Thyroid gland (tissue), 4 donors: Measurements from ENCODE around the gene NUBP2. TPM values are rescaled to one million over a fixed set of nuclear protein-coding genes. Genes with fewer than 3 reads are reported as not detected.

Experiments
- DNase-seq, 2 donors: peaks; one replicate each; pipeline ENCODE4 v3.0.0-alpha.2; 2019
- H3K27ac ChIP-seq, 3 donors: fragments of 200-600 bp; sonication (generic); 1 replicate in 2 of 3; 2 replicates in 1 of 3; pipeline ENCODE4 v1.5.1; 2016 to 2019; ENCODE audit warnings: mild to moderate bottlenecking in 1 of 3, moderate library complexity in 1 of 3
- H3K27me3 ChIP-seq: fragments of 200-600 bp; sonication (generic); one replicate; pipeline ENCODE4 v1.5.1; 2019
- H3K36me3 ChIP-seq, 2 donors: fragments of 200-600 bp; sonication (generic); one replicate each; pipeline ENCODE4 v1.5.1; 2016 to 2019
- H3K4me1 ChIP-seq, 2 donors: fragments of 200-600 bp; sonication (generic); one replicate each; pipeline ENCODE4 v1.5.1; 2017 to 2019
- H3K4me3 ChIP-seq, 3 donors: fragments of 200-600 bp; sonication (generic); replicated peaks in 1 of 3; 1 replicate in 2 of 3; 2 replicates in 1 of 3; pipeline ENCODE4 v1.5.1; 2016; ENCODE audit warnings: mild to moderate bottlenecking in 1 of 3
- H3K9me3 ChIP-seq: fragments of 200-600 bp; sonication (generic); one replicate; pipeline ENCODE4 v1.5.1; 2017
- CTCF ChIP-seq, 6 experiments: fragments of 200-600 bp in 3 of 6; fragments of 450-650 bp in 3 of 6; sonication (generic) in 3 of 6; IDR thresholded peaks; one replicate each; pipeline ENCODE4 v1.5.1; 2016 to 2019; ENCODE audit warnings: antibody characterized with exemption in 6 of 6, mild to moderate bottlenecking in 2 of 6, inconsistent platforms in 1 of 6, moderate library complexity in 1 of 6
- POLR2A ChIP-seq, 2 donors: fragments of 450-650 bp; IDR thresholded peaks; one replicate each; pipeline ENCODE4 v1.6.1; 2017; ENCODE audit warnings: antibody characterized with exemption in 2 of 2, mild to moderate bottlenecking in 2 of 2, moderate library complexity in 1 of 2
- WGBS, 2 donors: methylation state at CpG; one replicate each; pipeline ENCODE4 v1.1.5; 2017; 5-methylcytosine and 5-hydroxymethylcytosine counted together
- intact Hi-C: fragments of 100-400 bp; cut with DNase I; formaldehyde crosslinking; loops from one replicate; pipeline ENCODE4 v1.15.1; 2023
- total RNA-seq, 4 donors: library from RNA; depleted of rRNA; stranded (reverse); fragments of >200 nt; gene quantifications; one replicate each; pipeline ENCODE4 v1.2.3, GENCODE V29; 2016

NUBP2 gene, protein sequence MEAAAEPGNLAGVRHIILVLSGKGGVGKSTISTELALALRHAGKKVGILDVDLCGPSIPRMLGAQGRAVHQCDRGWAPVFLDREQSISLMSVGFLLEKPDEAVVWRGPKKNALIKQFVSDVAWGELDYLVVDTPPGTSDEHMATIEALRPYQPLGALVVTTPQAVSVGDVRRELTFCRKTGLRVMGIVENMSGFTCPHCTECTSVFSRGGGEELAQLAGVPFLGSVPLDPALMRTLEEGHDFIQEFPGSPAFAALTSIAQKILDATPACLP
- total RNA-seq = 100 to 1,000 TPM in 3 of 4 donors, 10 to 100 TPM in 1; 47.3 to 122 (median 106) TPM

- Histone ChIP-seq H3K36me3 (peaks cover 13 to 15% of the 10 kb centered on the region in 2 donors), H3K4me1 (peaks cover 14 to 28% of the 10 kb centered on the region in 2 donors), H3K27me3 (no peaks in the 10 kb centered on the region), H3K27ac (peak within 1 kb of the TSS in 1 of 3 donors; percentile 60), H3K9me3 (no peaks in the 10 kb centered on the region), H3K4me3 (peak within 1 kb of the TSS; percentile 61 to 92 (median 75))
- TF ChIP-seq POLR2A (IDR thresholded peaks at IDR 0.05) = peak in 1 of 2 donors; percentile 66
- no peak for TF ChIP-seq CTCF (IDR thresholded peaks at IDR 0.05)
- DNase-seq = peak; percentile 100
- 0% methylated on average over 1 to 7 of the region's 102 CpGs for WGBS, 2 donors
- intact Hi-C loops = no loop called here
Observed at GRCh38 chr16:1782408-1783264, at the start of gene NUBP2, which contains the start of gene SPSB3. NUBP2 (plus strand) TSS chr16:1782960; CDS start chr16:1783021, 61 bp downstream. SPSB3 (minus strand) TSS chr16:1782571; CDS start chr16:1781483, 1,088 bp downstream.

GRCh38 chr16:1734123-1734522 is 48.6 kb upstream of the NUBP2 start:
- Histone ChIP-seq H3K4me1 (no peaks in the 10 kb centered on the region), H3K9me3 (no peaks in the 10 kb centered on the region), H3K4me3 (no peak overlapping the region), H3K27ac (no peak overlapping the region), H3K36me3 (peaks cover 20 to 30% of the 10 kb centered on the region in 2 donors), H3K27me3 (no peaks in the 10 kb centered on the region)
- intact Hi-C loops = no loop called here
- 97 to 100% methylated on average over 5 to 10 of the region's 22 CpGs for WGBS, 2 donors
- TF ChIP-seq POLR2A (IDR thresholded peaks at IDR 0.05) (no peak), CTCF (IDR thresholded peaks at IDR 0.05) (no peak)
- DNase-seq = no peak

- TF ChIP-seq POLR2A (IDR thresholded peaks at IDR 0.05) (no peak), CTCF (IDR thresholded peaks at IDR 0.05) (no peak)
- WGBS, 2 donors = 97 to 100% methylated on average over 20 to 21 of the region's 22 CpGs
- Histone ChIP-seq H3K4me1 (no peaks in the 10 kb centered on the region), H3K9me3 (no peaks in the 10 kb centered on the region), H3K27ac (no peak overlapping the region), H3K27me3 (no peaks in the 10 kb centered on the region), H3K4me3 (no peak overlapping the region), H3K36me3 (peaks cover 14 to 25% of the 10 kb centered on the region in 2 donors)
- DNase-seq = no peak
- intact Hi-C loops = no loop called here
Observed at GRCh38 chr16:1734816-1735215, 47.9 kb upstream of the NUBP2 start.

DNA sequence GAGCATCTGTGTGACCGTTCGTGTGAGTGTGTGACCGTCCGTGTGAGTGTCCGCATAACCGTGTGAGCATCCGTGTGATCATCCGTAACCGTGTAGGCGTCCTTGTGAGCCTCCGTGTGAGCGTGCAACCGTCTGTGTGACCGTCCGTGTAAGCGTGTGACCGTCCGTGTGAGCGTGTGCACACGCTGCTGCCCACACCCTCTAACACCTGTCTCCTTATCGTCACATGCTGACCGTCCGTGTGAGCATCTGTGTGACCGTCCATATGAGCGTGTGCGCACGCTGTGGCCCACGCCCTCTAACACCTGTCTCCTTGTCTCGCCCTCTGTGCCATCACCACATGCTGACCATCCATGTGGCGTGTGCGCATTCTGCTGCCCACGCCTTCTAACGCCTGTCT is 42.5 kb upstream of the NUBP2 start:
- peaks cover 13 to 20% of the 10 kb centered on the region in 2 donors for H3K36me3 ChIP-seq
- no peak for DNase-seq
- no peaks in the 10 kb centered on the region for H3K4me1 ChIP-seq
- H3K27ac ChIP-seq = no peak overlapping the region
- no peak for TF ChIP-seq POLR2A (IDR thresholded peaks at IDR 0.05)
- TF ChIP-seq CTCF (IDR thresholded peaks at IDR 0.05) = no peak
- 97 to 98% methylated on average over 33 of the region's 33 CpGs for WGBS, 2 donors
- no peaks in the 10 kb centered on the region for H3K9me3 ChIP-seq
- no peaks in the 10 kb centered on the region for H3K27me3 ChIP-seq
- no peak overlapping the region for H3K4me3 ChIP-seq
- intact Hi-C loops = no loop called here
